Activated CD4-positive, CD25-positive, alpha-beta regulatory T cell (primary cell): ENCODE data around the gene PSMG3.
"Not testable (repeated sequence)": the region's sequence is repeated elsewhere in the genome, so short reads cannot be mapped to it uniquely, and the experiment has no call there.

ENCODE experiments used
- DNase-seq, 4 experiments: peaks; one replicate each; lab custom pipeline; 2025; lab: John Stamatoyannopoulos, UW

The PSMG3 gene

DNA sequence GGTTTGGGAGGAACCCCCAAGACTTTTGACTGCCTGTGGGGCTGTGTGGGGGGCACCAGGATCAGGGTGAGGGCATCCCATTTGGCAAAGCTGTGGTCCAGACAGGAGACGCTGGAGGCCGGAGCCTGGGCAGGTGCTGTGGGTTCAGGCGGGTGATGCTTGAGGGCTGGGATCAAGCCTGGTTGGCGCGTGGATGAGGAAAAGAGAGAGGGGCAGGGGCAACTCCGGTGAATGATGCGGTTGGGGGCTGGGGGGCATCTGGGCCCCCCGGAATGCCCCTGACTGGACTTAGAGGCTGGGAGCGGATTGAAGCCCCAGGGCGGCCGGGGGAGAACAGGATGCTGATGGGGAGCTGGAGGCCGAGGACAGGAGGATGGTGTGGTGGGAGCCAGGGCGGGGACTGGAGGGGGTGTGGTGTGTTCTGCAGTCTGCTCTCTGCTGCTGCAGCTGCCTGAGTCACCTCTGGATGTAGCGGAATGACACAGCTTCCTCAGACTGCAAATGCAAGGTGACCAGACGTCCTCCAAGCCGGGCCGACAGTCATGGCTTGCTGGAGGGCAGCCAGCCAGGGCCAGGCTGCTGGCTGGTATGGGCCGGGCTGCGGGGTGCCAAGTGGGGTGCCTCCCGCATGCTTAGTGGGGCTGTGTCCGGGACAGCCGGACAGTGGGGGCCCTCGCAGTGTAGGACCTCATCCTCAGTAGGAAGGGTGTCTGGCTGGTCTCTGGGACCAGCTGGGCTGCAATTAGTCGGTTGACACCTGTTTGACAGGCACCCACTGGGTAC lies 36.1 kb downstream of the PSMG3 start:
- DNase-seq: no peak

DNA sequence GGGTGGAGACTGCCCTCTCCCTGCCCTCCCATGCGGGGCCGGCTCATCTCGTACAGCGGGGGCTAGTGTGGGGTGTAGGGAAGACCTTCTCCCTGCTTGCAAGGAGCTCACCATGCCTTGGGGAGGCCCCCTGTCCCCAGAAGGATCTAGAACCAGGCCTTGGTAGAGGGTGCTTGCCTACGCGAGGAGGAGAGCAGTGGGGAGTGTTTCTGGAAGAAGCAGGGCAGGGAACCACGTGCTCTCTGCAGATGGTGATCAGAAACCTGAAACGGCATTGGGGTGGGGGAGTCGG lies 36.6 kb downstream of the PSMG3 start:
- DNase-seq: no peak

DNA sequence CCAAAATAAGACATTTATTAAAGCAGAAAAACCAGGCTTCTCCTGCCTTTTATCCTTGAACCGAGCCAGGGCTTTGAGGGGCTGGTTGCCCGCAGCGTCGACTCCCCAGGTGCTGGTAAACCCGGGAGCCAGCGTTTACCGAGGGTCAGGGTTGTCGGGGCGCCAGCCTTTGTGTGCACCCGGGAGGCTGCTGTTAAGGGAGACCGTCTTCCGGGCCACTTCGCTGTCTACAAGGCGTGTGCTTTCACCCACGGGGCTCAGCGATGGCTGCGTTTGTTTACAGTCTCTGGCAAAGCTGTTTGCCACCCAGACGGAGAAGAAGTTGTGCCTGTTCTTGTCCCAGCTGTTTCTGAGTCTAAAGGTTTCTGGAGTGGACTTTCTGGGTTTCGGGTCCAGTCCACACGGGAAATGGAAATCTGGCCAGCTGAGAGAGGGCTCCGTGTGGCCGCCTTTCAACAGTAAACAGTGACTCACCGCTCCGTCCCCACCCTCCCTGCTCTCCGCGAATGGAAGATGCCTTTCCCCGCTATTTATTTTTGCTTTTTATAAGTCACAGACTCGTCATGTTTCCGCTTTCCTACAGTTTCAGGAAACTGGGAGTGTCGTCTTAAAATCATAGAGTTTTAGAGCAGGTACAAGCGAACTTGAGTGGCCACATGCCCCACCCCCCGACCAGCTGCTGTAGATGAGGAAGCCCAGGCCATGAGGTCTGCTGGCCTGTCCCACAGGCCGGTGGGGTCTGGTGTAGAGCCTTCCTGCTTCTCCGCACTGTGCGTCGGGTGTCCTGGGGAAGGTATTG lies 37.2 kb downstream of the PSMG3 start:
- DNase-seq: peak in 1 of 4 experiments; percentile 45

- no peak for DNase-seq
These were observed 37.8 kb downstream of the PSMG3 start for GRCh38 chr7:1531979-1532455.

- peak in 1 of 4 experiments; percentile 31 for DNase-seq
These were observed 38.4 kb downstream of the PSMG3 start for GRCh38 chr7:1531263-1531978.

DNA sequence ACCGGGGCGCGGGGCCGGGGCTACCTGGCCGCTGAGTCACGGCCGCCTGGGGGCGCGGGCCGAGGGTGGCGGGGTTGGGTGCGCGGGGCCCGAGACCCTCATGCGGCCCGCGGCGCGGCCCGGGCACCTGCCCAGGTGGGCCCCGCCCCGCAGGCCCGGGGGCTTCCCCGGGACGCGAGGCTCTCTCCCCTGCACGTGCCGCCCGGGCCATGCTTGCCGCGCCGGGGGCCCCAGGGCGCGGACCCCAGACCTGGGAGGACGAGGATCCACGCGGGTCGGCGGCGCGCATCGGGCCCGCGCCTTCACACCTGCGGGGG lies 38.9 kb downstream of the PSMG3 start:
- peak in 1 of 4 experiments; percentile 37 for DNase-seq

- DNase-seq: no peak
These were observed 40.3 kb downstream of the PSMG3 start for GRCh38 chr7:1529383-1530116.

- no peak for DNase-seq
These were observed 43.5 kb downstream of the PSMG3 start for GRCh38 chr7:1526271-1526754.

DNA sequence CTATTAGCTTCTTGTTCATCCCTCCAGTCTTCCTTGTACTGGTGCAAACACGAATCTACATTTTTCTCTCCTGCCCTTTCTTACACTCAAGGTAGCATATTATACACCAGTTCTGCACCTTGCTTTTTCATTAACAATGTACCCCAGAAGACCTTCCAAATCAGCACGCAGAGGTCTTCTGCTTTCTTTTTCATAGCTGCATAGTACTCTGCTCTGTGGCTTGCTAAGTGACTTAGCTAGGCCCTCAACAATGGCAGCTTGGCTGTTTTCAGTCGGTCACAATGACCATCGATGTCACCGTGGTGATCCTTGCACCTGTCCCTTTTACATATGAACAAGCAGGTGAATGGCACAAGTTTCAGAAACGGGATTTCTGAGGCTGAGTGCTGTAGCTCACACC lies 44.4 kb downstream of the PSMG3 start:
- no peak for DNase-seq

DNA sequence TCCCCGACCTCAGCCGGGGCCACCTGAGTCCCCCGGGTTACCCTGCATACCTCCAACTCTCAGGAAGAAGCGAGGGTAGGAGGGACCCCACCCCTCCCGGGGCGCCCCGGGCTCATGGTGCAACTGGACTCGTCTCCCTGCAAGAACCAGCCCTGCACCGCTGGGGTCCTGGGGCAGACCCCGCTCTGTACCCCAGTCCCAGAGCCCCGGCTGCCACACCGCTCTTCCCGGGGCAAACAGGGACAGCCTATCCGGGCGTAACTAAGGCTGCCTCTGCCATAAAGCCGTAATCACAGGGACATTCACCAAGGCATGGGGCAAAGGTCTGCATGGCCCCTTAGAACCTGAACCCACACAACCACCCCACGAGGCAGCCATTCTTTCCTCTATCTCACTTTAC lies 46.0 kb downstream of the PSMG3 start:
- DNase-seq: no peak

GRCh38 chr7:1523208-1523607 lies 46.6 kb downstream of the PSMG3 start:
- DNase-seq: no peak

DNA sequence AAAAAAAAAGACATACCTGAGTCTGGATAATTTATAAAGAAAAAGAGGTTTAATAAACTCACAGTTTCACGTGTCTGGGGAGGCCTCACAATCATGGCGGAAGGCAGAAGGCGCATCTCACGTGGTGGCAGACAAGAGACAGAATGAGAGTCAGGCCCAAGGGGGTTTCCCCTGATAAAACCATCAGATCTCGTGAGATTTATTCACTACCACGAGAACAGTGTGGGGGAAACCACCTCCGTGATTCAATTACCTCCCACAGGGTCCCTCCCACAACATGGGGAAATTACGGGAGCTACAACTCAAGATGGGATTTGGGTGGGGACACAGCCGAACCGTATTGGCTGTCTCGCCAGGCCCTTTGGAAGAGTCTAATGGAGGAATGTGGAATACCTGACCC lies 48.4 kb downstream of the PSMG3 start:
- DNase-seq: no peak

- no peak for DNase-seq
These were observed 49.1 kb downstream of the PSMG3 start for GRCh38 chr7:1520539-1521234.

- DNase-seq: not testable (repeated sequence)
These were observed 50.4 kb downstream of the PSMG3 start for GRCh38 chr7:1519322-1519922.
